Measurements from ENCODE around the gene PNRC1. TPM values are rescaled to one million over a fixed set of nuclear protein-coding genes. Genes with fewer than 3 reads are reported as not detected.

Gene PNRC1
- polyA plus RNA-seq, 1 of the 3 experiments (the other 2 are of a cell fraction) = 7.8 TPM

DNA sequence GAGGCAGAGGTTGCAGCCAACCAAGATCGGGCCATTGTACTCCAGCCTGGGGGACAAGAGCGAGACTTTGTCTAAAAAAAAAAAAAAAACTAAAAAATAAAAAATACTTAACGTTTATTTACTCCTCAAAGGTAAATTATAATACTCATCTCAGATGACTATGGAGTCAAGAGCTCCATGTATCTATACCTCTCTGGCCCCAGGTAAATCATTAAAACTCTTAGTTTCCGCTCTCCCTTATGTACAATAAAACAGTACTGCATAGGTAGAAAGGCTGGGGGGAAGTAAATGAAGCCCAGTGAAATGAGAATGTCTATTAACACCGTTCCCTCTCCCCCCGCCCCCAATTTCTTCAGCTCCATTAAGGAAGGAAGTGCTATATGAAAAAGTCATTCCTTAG is 36.2 kb downstream of the PNRC1 start (continued):
- TF ChIP-seq, protein P1, sequence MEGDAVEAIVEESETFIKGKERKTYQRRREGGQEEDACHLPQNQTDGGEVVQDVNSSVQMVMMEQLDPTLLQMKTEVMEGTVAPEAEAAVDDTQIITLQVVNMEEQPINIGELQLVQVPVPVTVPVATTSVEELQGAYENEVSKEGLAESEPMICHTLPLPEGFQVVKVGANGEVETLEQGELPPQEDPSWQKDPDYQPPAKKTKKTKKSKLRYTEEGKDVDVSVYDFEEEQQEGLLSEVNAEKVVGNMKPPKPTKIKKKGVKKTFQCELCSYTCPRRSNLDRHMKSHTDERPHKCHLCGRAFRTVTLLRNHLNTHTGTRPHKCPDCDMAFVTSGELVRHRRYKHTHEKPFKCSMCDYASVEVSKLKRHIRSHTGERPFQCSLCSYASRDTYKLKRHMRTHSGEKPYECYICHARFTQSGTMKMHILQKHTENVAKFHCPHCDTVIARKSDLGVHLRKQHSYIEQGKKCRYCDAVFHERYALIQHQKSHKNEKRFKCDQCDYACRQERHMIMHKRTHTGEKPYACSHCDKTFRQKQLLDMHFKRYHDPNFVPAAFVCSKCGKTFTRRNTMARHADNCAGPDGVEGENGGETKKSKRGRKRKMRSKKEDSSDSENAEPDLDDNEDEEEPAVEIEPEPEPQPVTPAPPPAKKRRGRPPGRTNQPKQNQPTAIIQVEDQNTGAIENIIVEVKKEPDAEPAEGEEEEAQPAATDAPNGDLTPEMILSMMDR (IDR thresholded peaks at IDR 0.05) = no peak
- TF ChIP-seq TAF1 (IDR thresholded peaks at IDR 0.05; ENCODE audit: borderline replicate concordance, low read depth, low read length) (no peak), NFIC (IDR thresholded peaks at IDR 0.05; ENCODE audit: borderline replicate concordance) (no peak), MXI1 (IDR thresholded peaks at IDR 0.05; ENCODE audit: low read depth, low read length) (no peak), RFX5 (IDR thresholded peaks at IDR 0.05; ENCODE audit: low read length) (no peak)
- TF ChIP-seq, protein P2, sequence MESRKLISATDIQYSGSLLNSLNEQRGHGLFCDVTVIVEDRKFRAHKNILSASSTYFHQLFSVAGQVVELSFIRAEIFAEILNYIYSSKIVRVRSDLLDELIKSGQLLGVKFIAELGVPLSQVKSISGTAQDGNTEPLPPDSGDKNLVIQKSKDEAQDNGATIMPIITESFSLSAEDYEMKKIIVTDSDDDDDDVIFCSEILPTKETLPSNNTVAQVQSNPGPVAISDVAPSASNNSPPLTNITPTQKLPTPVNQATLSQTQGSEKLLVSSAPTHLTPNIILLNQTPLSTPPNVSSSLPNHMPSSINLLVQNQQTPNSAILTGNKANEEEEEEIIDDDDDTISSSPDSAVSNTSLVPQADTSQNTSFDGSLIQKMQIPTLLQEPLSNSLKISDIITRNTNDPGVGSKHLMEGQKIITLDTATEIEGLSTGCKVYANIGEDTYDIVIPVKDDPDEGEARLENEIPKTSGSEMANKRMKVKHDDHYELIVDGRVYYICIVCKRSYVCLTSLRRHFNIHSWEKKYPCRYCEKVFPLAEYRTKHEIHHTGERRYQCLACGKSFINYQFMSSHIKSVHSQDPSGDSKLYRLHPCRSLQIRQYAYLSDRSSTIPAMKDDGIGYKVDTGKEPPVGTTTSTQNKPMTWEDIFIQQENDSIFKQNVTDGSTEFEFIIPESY (IDR thresholded peaks at IDR 0.05; ENCODE audit: borderline replicate concordance, low read depth) = no peak

DNA sequence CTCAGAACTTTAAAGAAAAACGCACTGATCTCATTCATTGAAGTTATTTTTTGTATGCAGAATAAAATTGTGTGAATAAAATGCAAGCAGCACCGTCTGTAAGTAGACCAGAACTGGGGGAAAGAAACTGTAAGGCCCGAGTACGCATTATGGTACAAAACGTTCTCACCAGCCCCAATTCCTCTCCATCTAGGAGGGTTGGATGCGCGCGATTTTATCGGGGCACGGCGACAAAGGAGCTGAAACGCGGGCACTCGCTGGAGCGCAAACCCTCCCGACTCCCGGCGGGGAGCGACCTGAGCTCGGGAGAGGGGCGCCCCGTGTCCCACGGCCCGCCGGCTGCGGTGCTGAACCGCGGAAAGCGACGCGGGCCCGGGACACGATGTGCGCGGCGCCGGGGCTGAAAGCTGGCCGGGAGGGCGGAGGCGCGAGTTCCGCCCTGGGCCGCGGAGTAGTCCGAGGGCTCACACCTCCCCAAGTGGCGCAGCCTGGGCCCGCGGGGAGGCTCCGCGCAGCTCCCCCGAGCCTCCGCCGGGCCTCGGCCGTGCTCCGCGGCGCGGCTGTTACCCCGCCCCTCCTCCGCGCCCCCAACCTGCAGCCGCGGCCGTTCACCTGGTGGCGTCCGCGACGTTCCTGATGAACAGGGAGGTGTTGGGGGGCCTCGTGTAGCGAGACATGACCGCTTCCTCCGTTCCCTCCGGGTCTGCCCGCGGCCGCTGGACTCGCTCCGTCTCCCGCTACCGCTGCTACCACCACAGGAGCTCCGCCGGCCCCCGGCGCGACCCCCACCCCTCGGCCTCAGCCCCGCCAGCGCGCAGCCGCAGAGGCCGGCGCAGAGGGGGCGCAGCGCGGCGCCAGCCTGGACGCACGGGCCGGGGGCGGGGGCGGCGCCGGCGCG is 36.9 kb downstream of the PNRC1 start, which contains the start of gene SRSF12:
SRSF12 (minus strand) TSS at position 861 of the 898 bp plus-strand sequence; CDS start at position 677, 184 bp downstream.
- under 1% methylated on average over 25 of the region's 106 CpGs for WGBS (ENCODE audit: low lambda C conversion rate)
- Histone ChIP-seq H3K36me3 (replicated peaks in 1 of 2; ENCODE audit: control insufficient read depth in 1 of 2, insufficient read depth in 2 of 2, low read length in 1 of 2) (no peaks in the 10 kb centered on the region), H3K4me2 (peak within 1 kb of the TSS; percentile 76), H3K27me3 (ENCODE audit: insufficient read depth) (no peaks in the 10 kb centered on the region), H3K9me2 (no peaks in the 10 kb centered on the region), H3K4me1 (ENCODE audit: control insufficient read depth in 1 of 2, insufficient read depth in 2 of 2, low read depth in 1 of 2, low read length in 1 of 2) (peaks cover 0 to 5% of the 10 kb centered on the region in 2 experiments; a peak in 1 of 4 replicates), H3K9me3 (no peaks in the 10 kb centered on the region), H3K79me2 (ENCODE audit: insufficient read depth) (no peaks in the 10 kb centered on the region), H3K4me3 (ENCODE audit: low read depth in 2 of 2, low read length in 1 of 2) (peak within 1 kb of the TSS; percentile 63 to 71), H4K20me1 (ENCODE audit: insufficient read depth) (no peaks in the 10 kb centered on the region), H3K9ac (peak within 1 kb of the TSS; percentile 54; the same call in 1 of the 2 replicates), H3F3A (replicated peaks; ENCODE audit: insufficient read depth) (peaks cover 5% of the 10 kb centered on the region), H3K27ac (ENCODE audit: low read depth in 2 of 2, low read length in 1 of 2) (peak within 1 kb of the TSS in 1 of 2 experiments; percentile 37; a peak in 1 of 4 replicates), H2AFZ (ENCODE audit: low read depth) (peak within 1 kb of the TSS; percentile 83)
- TF ChIP-seq FOXJ3 (CRISPR knock-in tag; IDR thresholded peaks at IDR 0.05) (no peak), NRF1 (IDR thresholded peaks at IDR 0.05; ENCODE audit: low read depth, low read length) (peak; percentile 52), ELF1 (IDR thresholded peaks at IDR 0.05) (no peak), RCOR1 (IDR thresholded peaks at IDR 0.05; ENCODE audit: low read length) (no peak), GATA2 (CRISPR knock-in tag; IDR thresholded peaks at IDR 0.05) (peak; percentile 49)
- TF ChIP-seq, protein P3, sequence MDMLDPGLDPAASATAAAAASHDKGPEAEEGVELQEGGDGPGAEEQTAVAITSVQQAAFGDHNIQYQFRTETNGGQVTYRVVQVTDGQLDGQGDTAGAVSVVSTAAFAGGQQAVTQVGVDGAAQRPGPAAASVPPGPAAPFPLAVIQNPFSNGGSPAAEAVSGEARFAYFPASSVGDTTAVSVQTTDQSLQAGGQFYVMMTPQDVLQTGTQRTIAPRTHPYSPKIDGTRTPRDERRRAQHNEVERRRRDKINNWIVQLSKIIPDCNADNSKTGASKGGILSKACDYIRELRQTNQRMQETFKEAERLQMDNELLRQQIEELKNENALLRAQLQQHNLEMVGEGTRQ (IDR thresholded peaks at IDR 0.05; ENCODE audit: borderline replicate concordance, low read depth, low read length) = no peak
- ChIA-PET CTCF (interaction anchor here (0.6 to 6.5 kb wide), 9 partner anchors 9 to 236 kb away, joined by 3 to 38 read pairs (median 4); partner anchors contain the start of gene PM20D2), POLR2A (interaction anchor here (0.6 to 3.1 kb wide), 6 partner anchors 28 to 118 kb away, joined by 3 to 11 read pairs (median 4); partner anchors contain the start of genes PM20D2 and PNRC1)
- DNase-seq = peak; percentile 98
